ENCODE data around the gene PTER.

GRCh38 chr10:16545116-16545736, 108.4 kb downstream of the PTER start:
- TF ChIP-seq EZH2 (IDR thresholded peaks at IDR 0.05; ENCODE audit: low read length, unreplicated experiment) (no peak), CTCF (conservative IDR thresholded peaks at IDR 0.05; ENCODE audit: low read depth, low read length) (peak; percentile 58), EZH2phosphoT487 (IDR thresholded peaks at IDR 0.05; ENCODE audit: borderline replicate concordance, low read length) (no peak)
